GM18858 (cell line): Measurements from ENCODE around the gene NCOA7.
"Not testable (repeated sequence)": the region's sequence is repeated elsewhere in the genome, so short reads cannot be mapped to it uniquely, and the experiment has no call there.

ENCODE experiments used
- ATAC-seq: cut with Tn5 transposase; IDR thresholded peaks from one replicate; pipeline ENCODE4 v1.9.1; 2021; ENCODE audit not compliant: unreplicated experiment

The NCOA7 gene

GRCh38 chr6:125913864-125914351, 123.1 kb downstream of the NCOA7 start:
- no peak for ATAC-seq

DNA sequence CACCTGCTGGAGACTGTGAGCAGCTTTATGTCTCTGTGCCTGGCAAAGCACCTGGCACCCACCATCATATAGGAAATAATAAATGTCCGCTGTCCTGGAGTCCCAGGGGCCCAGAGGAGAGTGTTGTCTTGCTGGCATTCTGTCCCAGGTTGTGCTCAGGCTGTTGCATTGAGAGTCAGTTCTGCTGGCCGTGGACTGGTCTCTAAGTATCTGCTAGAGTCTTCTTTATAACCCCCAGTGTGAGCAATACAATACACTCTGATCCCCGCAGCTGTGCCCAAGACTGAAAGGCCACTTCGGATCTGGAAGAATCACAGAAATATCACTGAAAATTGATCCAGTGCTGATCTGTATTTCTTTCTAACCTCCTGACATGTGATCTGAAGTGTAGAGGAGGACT, 127.5 kb downstream of the NCOA7 start:
- ATAC-seq: no peak

- peak; percentile 99 for ATAC-seq
Observed at GRCh38 chr6:125918681-125919566, 128.2 kb downstream of the NCOA7 start.

- no peak for ATAC-seq
Observed at GRCh38 chr6:125919618-125920017, 128.9 kb downstream of the NCOA7 start.

- no peak for ATAC-seq
Observed at GRCh38 chr6:125922322-125922860, 131.6 kb downstream of the NCOA7 start.

DNA sequence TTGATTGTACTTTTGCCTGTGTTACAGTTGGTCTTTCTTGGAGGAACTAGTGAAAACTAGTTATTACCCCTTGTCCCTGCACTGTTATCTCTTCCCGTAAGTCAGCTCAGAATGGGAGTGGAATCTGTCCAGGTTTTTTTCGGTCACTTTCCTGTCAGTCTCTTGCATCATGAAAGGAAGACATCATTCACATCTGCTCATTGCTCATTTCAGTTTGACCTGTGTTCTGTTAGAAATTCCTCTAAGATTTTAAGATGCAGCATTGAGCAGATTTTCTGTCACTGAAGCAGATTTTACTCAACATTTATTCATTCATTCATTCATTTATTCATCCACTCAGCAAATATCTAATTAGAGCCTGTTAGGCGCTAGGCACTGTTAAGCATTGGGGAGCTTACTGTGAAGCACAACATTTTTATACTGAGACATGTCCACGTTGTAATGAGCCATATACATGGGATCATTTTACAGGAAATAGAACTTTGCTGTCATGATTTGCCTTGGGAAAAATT, 132.7 kb downstream of the NCOA7 start:
- ATAC-seq: no peak

GRCh38 chr6:125924169-125924568, 133.4 kb downstream of the NCOA7 start:
- no peak for ATAC-seq

- ATAC-seq: no peak
Observed at GRCh38 chr6:125924697-125925358, 134.1 kb downstream of the NCOA7 start.

- no peak for ATAC-seq
Observed at GRCh38 chr6:125926711-125927110, 136.0 kb downstream of the NCOA7 start.

DNA sequence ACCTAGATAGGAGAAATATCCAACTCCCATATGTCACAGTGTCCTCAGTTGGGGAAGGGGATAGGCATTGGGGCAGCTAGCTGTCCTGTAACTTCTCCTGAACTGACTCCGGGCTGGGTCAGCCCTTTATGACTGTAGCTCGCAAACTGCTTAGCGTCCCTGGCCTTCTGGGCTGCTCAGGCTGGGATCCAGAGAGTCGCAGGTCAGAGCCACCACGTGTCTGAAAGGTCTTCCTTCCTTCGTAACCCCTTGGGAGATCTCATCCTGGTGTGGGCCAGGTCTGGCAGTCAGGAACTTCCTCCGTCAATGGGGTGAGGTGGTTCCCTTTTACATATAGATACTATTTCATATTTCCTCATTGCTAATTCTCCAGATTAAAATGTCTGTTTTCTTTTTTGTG, 137.0 kb downstream of the NCOA7 start:
- no peak for ATAC-seq

DNA sequence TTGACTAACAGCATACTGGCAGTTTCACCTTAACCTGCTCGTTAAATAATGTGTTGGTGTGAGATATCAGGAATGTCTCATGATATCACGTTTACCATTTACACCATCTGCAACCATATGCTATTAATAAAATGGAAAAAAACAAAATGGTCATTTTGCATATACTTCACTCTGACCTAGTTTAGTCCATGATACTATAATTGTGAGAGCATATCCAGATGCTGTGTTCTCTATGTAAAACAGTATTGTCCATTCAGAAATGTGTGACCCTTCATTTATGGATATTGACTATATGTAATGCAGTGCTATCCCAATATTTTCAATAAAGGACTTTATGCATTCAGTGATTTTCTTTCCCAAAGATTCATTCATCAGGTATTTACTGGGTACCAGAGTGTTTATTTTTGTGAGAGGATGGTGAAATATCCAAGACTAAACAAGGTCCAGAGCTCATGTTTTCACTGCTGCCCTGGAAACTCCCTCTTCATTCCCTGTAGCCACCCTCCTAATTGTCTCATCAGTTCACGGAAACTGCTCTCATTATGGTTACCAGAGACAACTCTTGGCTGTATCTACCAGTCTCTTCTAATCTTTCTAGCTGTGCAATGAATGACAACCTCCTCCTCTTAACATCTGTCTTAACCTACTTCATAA, 140.1 kb downstream of the NCOA7 start:
- no peak for ATAC-seq

GRCh38 chr6:125931733-125932450, 141.1 kb downstream of the NCOA7 start:
- peak; percentile 71 for ATAC-seq

GRCh38 chr6:125932451-125932795, 141.7 kb downstream of the NCOA7 start:
- ATAC-seq: peak; percentile 22

DNA sequence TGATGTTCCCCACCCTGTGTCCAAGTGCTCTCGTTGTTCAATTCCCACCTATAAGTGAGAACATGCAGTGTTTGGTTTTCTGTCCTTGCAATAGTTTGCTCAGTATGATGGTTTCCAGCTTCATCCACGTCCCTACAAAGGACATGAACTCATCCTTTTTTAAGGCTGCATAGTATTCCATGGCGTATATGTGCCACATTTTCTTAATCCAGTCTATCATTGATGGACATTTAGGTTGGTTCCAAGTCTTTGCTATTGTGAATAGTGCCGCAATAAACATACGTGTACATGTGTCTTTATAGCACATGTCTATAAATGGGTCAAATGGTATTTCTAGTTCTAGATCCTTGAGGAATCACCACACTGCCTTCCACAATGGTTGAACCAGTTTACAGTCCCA, 144.8 kb downstream of the NCOA7 start:
- ATAC-seq: not testable (repeated sequence)

DNA sequence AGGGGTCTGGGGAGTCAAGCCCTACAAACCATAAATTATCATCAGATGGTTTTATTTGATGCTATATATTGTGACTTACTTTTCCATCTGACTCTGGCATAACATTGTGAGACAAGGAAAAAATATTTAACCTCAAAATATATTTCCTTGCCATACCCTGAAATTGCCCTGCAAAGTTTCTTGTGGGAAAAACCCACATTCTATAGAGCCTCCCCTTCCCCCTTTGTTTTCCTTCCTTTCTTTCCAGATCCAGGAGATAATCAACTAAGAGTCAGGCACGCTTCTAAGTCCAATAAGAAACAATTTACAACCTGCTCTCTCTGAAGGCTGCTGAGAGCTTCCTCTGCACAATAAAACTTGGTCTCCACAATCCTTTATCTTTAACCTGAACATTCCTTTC, 148.3 kb downstream of the NCOA7 start:
- no peak for ATAC-seq

DNA sequence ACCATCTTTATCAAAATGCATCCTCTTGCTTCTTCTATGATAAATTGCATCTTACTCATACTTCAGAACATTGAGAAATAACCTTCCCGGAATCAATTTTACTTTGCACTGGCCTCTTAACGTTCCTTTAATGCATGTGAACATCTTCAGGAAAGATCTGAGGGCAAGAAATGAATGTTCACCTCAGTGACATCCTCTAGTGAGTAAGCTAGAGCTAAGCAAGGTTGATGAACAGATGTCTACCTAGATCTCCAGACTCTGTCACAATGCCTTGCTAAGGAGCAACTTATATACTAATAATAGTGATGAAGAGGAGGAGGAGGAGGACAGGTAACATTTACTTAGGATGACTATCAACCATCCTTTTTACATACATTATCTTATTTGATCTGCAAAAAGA, 149.0 kb downstream of the NCOA7 start:
- ATAC-seq: no peak

GRCh38 chr6:125940247-125941041, 149.7 kb downstream of the NCOA7 start:
- no peak for ATAC-seq

- ATAC-seq: no peak
Observed at GRCh38 chr6:125942672-125943527, 152.1 kb downstream of the NCOA7 start.
